PC-9 (cell line): ENCODE results near the gene ADH7. TPM values are rescaled to one million over a fixed set of nuclear protein-coding genes. Genes with fewer than 3 reads are reported as not detected.

Experiments
- BruUV-seq: library from RNA; stranded (reverse); fragments of 400-500 nt; replicated peaks from 2 replicates; lab custom pipeline; 2021; lab: Mats Ljungman, UMichigan
- CTCF ChIA-PET: fragments of 300-600 bp; sonication (Branson Sonifier 250); formaldehyde crosslinking; loops from one replicate; lab custom pipeline; 2022; ENCODE audit warnings: antibody characterized with exemption; lab: Charles Lee
- POLR2A ChIA-PET: fragments of 300-600 bp; sonication (Branson Sonifier 250); formaldehyde crosslinking; loops from one replicate; lab custom pipeline; 2022; ENCODE audit warnings: antibody characterized with exemption; ENCODE audit not compliant: unreplicated experiment; lab: Charles Lee
- DNase-seq, 2 experiments: peaks; one replicate each; pipeline versions ENCODE4 v3.0.0 to v3.0.0-alpha.2; 2015 to 2022; ENCODE audit warnings: mixed read lengths in 1 of 2
- H2AFZ ChIP-seq: fragments of 200-600 bp; sonication (generic); 2 replicates; pipeline ENCODE4 v1.8.1; 2017; ENCODE audit warnings: antibody characterized with exemption
- H3F3A ChIP-seq: fragments of 200-600 bp; sonication (generic); 2 replicates; pipeline ENCODE4 v1.8.1; 2017; ENCODE audit warnings: antibody characterized with exemption, mild to moderate bottlenecking, low read depth; ENCODE audit not compliant: insufficient read depth
- H3K27ac ChIP-seq: fragments of 200-600 bp; sonication (generic); 2 replicates; pipeline ENCODE4 v1.6.1; 2016; ENCODE audit warnings: mixed run types
- H3K27me3 ChIP-seq: fragments of 200-600 bp; sonication (generic); 2 replicates; pipeline ENCODE4 v1.6.1; 2016; ENCODE audit warnings: low read depth, mixed run types; ENCODE audit not compliant: insufficient read depth
- H3K36me3 ChIP-seq: fragments of 200-600 bp; sonication (generic); 2 replicates; pipeline ENCODE4 v1.6.1; 2016; ENCODE audit warnings: low read depth, mixed run types
- H3K4me1 ChIP-seq: fragments of 200-600 bp; sonication (generic); replicated peaks from 2 replicates; pipeline ENCODE4 v1.6.1; 2016; ENCODE audit warnings: mixed run types; ENCODE audit not compliant: insufficient read depth
- H3K4me2 ChIP-seq: fragments of 200-600 bp; sonication (generic); 2 replicates; pipeline ENCODE4 v1.6.1; 2017; ENCODE audit warnings: mixed run types
- H3K4me3 ChIP-seq: fragments of 200-600 bp; sonication (generic); 2 replicates; pipeline ENCODE4 v1.6.1; 2016; ENCODE audit warnings: mixed run types
- H3K79me2 ChIP-seq: fragments of 200-600 bp; sonication (generic); 2 replicates; pipeline ENCODE4 v1.6.1; 2017; ENCODE audit warnings: low read depth, mixed run types
- H3K9me2 ChIP-seq: fragments of 200-600 bp; sonication (generic); 2 replicates; pipeline ENCODE4 v1.8.1; 2017; ENCODE audit warnings: mild to moderate bottlenecking; ENCODE audit not compliant: insufficient read depth
- H3K9me3 ChIP-seq: fragments of 200-600 bp; sonication (generic); 2 replicates; pipeline ENCODE4 v1.8.1; 2016; ENCODE audit warnings: low read depth; ENCODE audit not compliant: insufficient read depth
- H4K20me1 ChIP-seq: fragments of 200-600 bp; sonication (generic); 2 replicates; pipeline ENCODE4 v1.8.1; 2017; ENCODE audit not compliant: insufficient read depth
- CTCF ChIP-seq: fragments of 200-600 bp; sonication (generic); conservative IDR thresholded peaks from 2 replicates; pipeline ENCODE4 v1.6.1; 2017; ENCODE audit warnings: mixed run types, antibody characterized with exemption, mild to moderate bottlenecking, moderate library complexity
- EZH2 ChIP-seq: fragments of 200-600 bp; sonication (generic); IDR thresholded peaks from 2 replicates; pipeline ENCODE4 v1.8.0; 2017; ENCODE audit warnings: antibody characterized with exemption, low read depth
- intact Hi-C: fragments of 100-400 bp; cut with micrococcal nuclease; formaldehyde crosslinking; loops from one replicate; pipeline ENCODE4 v1.10.0; 2022; ENCODE audit not compliant: unreplicated experiment
- total RNA-seq: library from RNA; stranded (reverse); gene quantifications from 2 replicates; pipeline ENCODE4 v1.2.3, GENCODE V29; 2021

ADH7 gene
- total RNA-seq, 1 experiment from 2014 or later = not detected

DNA sequence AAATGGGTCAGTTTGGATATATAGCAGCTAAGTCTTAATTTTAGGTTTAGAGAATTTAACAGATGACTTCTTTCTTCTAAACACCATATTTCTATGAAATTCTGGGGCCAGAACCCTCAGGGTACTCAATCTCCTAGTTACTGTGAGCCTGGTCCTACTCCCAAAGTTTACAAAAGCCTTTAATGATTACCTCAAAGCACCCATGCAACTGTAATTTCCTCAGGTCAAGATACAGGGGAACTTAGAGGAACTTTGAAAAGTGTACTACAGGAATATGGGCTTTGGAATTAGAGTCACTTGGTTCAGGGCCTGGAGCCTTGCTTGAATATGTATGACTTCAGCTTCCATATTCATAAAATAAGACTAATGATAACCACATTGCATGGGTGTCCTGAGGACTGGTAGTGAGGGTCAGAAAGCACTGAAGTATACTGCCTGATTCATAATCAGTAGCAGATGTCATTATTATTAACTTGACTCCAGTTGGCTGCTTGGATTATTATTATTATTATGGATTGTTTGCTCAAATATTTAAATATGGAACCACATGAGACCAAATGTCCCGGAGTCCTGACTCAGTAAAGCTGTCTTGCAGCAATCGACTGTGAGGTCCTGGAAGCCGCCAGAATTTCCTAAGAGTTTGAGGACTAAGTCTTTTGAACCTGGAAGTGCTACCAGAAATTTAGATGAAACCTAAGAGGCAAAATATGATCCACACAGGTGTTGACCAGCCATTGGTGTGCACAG lies 2.0 kb upstream of the ADH7 start:
- no peak for DNase-seq
- TF ChIP-seq EZH2 (no peak), CTCF (no peak)
- Histone ChIP-seq H3K36me3 (no peaks in the 10 kb centered on the region), H4K20me1 (no peaks in the 10 kb centered on the region), H2AFZ (no peak overlapping the region), H3K79me2 (no peaks in the 10 kb centered on the region), H3K4me3 (no peak overlapping the region), H3K4me2 (no peak overlapping the region), H3K27me3 (no peaks in the 10 kb centered on the region), H3K27ac (no peak overlapping the region), H3K9me3 (no peaks in the 10 kb centered on the region), H3F3A (no peaks in the 10 kb centered on the region), H3K4me1 (no peaks in the 10 kb centered on the region), H3K9me2 (no peaks in the 10 kb centered on the region; the same call in 1 of the 2 replicates)
- CTCF ChIA-PET = no interaction called here
- BruUV-seq = no TSS peak
- POLR2A ChIA-PET = no interaction called here
- intact Hi-C loops = no loop called here

DNA sequence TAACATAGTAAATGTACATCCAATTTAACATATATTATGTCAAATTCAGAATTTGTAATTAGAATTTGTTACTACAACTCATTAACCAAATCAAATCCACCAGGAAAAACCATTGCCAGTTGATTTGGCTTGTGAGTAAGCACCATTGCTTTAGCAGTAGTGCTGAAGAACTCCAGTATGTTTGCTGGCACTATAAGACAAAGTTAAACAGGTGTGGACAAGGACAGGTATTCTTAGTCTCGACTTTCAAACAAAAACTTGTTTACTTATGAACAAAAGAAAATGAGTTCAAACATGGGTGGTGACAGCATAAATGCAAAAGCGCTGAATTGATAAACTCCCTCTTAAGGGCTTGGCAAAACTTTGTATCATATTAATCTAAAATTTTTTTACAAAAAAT lies 1.3 kb upstream of the ADH7 start:
- Histone ChIP-seq H3K4me1 (no peaks in the 10 kb centered on the region), H3K79me2 (no peaks in the 10 kb centered on the region), H4K20me1 (no peaks in the 10 kb centered on the region), H3K36me3 (no peaks in the 10 kb centered on the region), H3K27me3 (no peaks in the 10 kb centered on the region), H3K9me3 (no peaks in the 10 kb centered on the region), H3F3A (no peaks in the 10 kb centered on the region), H3K9me2 (no peaks in the 10 kb centered on the region; the same call in 1 of the 2 replicates), H3K4me3 (no peak overlapping the region), H2AFZ (no peak overlapping the region), H3K4me2 (no peak overlapping the region), H3K27ac (no peak overlapping the region)
- CTCF ChIA-PET = no interaction called here
- no peak for DNase-seq
- no peak for TF ChIP-seq EZH2
- no peak for TF ChIP-seq CTCF
- BruUV-seq = no TSS peak
- intact Hi-C loops = no loop called here
- POLR2A ChIA-PET = no interaction called here

DNA sequence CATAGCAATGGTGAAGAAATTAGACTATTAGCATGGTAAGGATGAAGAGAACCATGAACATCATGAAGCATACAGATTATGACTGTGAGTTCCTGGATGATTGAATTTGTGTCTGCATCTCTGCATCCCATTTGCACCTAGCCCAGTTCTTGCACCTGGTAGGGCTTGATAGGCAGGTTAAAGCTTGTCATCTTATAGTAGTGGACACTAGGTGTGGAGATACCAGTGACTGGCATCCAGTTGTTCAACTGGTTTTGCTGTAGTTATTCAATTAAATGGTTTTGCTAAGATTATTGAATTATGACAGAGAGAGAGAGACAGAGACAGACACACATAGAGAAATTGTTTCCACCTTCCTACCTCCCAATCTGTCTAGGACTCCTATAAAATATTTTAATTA lies 5.0 kb downstream of the ADH7 start:
- Histone ChIP-seq H3K27me3 (no peaks in the 10 kb centered on the region), H4K20me1 (no peaks in the 10 kb centered on the region), H3K36me3 (no peaks in the 10 kb centered on the region), H3K9me2 (peaks cover 6% of the 10 kb centered on the region), H3K4me1 (0 out of 2 replicates have a peak, but pooled peaks cover 4% of the 10 kb centered on the region), H3K9me3 (no peaks in the 10 kb centered on the region), H3K4me3 (no peak overlapping the region), H3K79me2 (no peaks in the 10 kb centered on the region), H2AFZ (no peak overlapping the region), H3K4me2 (no peak overlapping the region), H3F3A (no peaks in the 10 kb centered on the region), H3K27ac (no peak overlapping the region)
- intact Hi-C loops = no loop called here
- POLR2A ChIA-PET = no interaction called here
- BruUV-seq = no TSS peak
- TF ChIP-seq CTCF = no peak
- TF ChIP-seq EZH2 = no peak
- CTCF ChIA-PET = no interaction called here
- DNase-seq = no peak
